Measurements from ENCODE around the gene ALDOC. TPM values are rescaled to one million over a fixed set of nuclear protein-coding genes. Genes with fewer than 3 reads are reported as not detected.

ALDOC gene
- total RNA-seq, 1 experiment from 2014 or later = 17.7 TPM

DNA sequence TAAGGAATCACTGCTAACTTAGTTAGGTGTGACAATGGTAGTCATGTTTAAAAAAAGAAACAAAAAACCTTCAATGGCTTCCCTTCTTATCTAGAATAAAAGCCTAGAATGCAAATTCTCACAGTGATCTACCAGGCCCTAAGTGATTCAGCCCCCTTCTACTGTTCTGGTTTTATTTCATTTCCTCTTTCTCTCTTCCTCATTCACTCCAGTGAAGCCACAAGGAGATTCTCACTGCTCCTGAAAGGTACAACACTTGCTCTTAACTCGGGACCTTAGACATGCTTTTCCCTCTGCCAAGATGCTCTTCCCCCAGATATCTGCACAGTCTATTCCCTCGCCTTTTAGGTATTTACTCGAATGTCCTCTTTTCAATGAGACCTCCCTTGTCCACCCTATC is 9.1 kb downstream of the ALDOC start:
- Histone ChIP-seq H3K27me3 (replicated peaks; ENCODE audit: control insufficient read depth, insufficient read depth, low read length) (no peaks in the 10 kb centered on the region), H3K9me3 (no peaks in the 10 kb centered on the region), H3K36me3 (ENCODE audit: control insufficient read depth, insufficient read depth, low read length) (no peaks in the 10 kb centered on the region; the same call in 1 of the 2 replicates), H3K4me3 (ENCODE audit: low read depth, low read length) (no peak overlapping the region), H3K4me1 (peaks cover 25% of the 10 kb centered on the region)
- H3K4me1 Mint-ChIP-seq (ENCODE audit: low read depth, unreplicated experiment) = peaks cover 16% of the 10 kb centered on the region
- no TSS peak for BruUV-seq (replicated peaks)
- TF ChIP-seq, protein P1, sequence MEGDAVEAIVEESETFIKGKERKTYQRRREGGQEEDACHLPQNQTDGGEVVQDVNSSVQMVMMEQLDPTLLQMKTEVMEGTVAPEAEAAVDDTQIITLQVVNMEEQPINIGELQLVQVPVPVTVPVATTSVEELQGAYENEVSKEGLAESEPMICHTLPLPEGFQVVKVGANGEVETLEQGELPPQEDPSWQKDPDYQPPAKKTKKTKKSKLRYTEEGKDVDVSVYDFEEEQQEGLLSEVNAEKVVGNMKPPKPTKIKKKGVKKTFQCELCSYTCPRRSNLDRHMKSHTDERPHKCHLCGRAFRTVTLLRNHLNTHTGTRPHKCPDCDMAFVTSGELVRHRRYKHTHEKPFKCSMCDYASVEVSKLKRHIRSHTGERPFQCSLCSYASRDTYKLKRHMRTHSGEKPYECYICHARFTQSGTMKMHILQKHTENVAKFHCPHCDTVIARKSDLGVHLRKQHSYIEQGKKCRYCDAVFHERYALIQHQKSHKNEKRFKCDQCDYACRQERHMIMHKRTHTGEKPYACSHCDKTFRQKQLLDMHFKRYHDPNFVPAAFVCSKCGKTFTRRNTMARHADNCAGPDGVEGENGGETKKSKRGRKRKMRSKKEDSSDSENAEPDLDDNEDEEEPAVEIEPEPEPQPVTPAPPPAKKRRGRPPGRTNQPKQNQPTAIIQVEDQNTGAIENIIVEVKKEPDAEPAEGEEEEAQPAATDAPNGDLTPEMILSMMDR (IDR thresholded peaks at IDR 0.05; ENCODE audit: insufficient read depth in 1 of 2, low read depth in 1 of 2, low read length in 1 of 2, severe bottlenecking in 1 of 2, unreplicated experiment in 1 of 2) = no peak
- H3K4me3 Mint-ChIP-seq (ENCODE audit: unreplicated experiment) = no peak overlapping the region
- H3K36me3 Mint-ChIP-seq (ENCODE audit: insufficient read depth, unreplicated experiment) = peaks cover 32% of the 10 kb centered on the region
- CTCF ChIA-PET = no interaction called here
- POLR2A ChIA-PET = no interaction called here
- H3K27ac Mint-ChIP-seq (ENCODE audit: unreplicated experiment) = no peak overlapping the region
- DNase-seq = no peak
- no peaks in the 10 kb centered on the region for H3K27me3 Mint-ChIP-seq (ENCODE audit: insufficient read depth, unreplicated experiment)
- intact Hi-C loops (cut with micrococcal nuclease; ENCODE audit: unreplicated experiment) = no loop called here
- no peaks in the 10 kb centered on the region for H3K9me3 Mint-ChIP-seq (ENCODE audit: unreplicated experiment)

DNA sequence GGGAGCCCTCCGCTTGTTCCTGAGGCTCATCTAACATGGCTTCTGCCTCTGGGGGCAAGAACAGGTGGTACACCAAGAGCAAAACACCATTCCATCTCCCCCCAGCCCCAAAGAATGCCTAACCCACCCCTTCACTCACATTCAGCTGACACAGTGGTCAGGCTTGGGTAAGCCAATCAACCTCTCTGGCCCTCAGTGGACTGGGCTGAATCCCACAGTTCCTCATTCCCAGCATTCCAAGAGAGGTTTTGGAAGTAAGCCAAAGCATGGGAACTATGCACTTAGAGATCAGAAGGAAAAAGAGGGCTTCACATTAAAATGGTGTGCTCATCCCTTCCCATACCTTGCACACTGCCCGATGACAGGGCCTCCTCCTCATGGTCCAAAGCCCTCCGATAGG is 13.2 kb downstream of the ALDOC start:
- H3K27me3 ChIP-seq (replicated peaks; ENCODE audit: control insufficient read depth, insufficient read depth, low read length) = no peaks in the 10 kb centered on the region
- Mint-ChIP-seq H3K27ac (ENCODE audit: unreplicated experiment) (peak overlapping the region; percentile 64), H3K4me3 (ENCODE audit: unreplicated experiment) (no peak overlapping the region), H3K27me3 (ENCODE audit: insufficient read depth, unreplicated experiment) (no peaks in the 10 kb centered on the region), H3K36me3 (ENCODE audit: insufficient read depth, unreplicated experiment) (peaks cover 51% of the 10 kb centered on the region), H3K4me1 (ENCODE audit: low read depth, unreplicated experiment) (peaks cover 10% of the 10 kb centered on the region), H3K9me3 (ENCODE audit: unreplicated experiment) (no peaks in the 10 kb centered on the region)
- peak in 1 of 2 experiments; percentile 46 for DNase-seq
- peaks cover 4% of the 10 kb centered on the region for H3K36me3 ChIP-seq (ENCODE audit: control insufficient read depth, insufficient read depth, low read length)
- ChIA-PET CTCF (no interaction called here), POLR2A (no interaction called here)
- BruUV-seq (replicated peaks) = no TSS peak
- intact Hi-C loops (cut with micrococcal nuclease; ENCODE audit: unreplicated experiment) = no loop called here
- H3K4me3 ChIP-seq (ENCODE audit: low read depth, low read length) = no peak overlapping the region
- peaks cover 9% of the 10 kb centered on the region for H3K4me1 ChIP-seq
- TF ChIP-seq, protein P1 (IDR thresholded peaks at IDR 0.05; ENCODE audit: insufficient read depth in 1 of 2, low read depth in 1 of 2, low read length in 1 of 2, severe bottlenecking in 1 of 2, unreplicated experiment in 1 of 2) = no peak
- H3K9me3 ChIP-seq = no peaks in the 10 kb centered on the region

DNA sequence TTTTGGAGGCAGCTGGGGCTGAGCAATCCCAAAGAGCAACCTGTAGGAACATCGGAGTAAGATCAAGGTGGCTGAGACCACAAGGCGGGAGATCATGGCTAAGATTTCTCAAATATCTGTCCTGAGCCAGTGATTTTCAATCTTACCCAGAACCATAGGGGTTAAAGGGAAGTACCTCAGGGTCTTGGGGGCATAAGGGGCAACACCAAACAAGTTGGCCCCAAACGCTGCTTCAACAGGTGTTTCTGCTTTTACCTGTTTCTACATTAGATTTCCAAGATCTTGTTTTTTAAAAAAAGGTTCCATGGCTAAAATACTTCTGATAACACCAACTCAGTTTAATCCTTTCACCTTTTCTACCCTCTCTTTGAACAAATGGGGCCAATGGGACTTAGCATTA is 21.7 kb downstream of the ALDOC start:
- H3K27me3 Mint-ChIP-seq (ENCODE audit: insufficient read depth, unreplicated experiment) = no peaks in the 10 kb centered on the region
- H3K4me1 ChIP-seq = peaks cover 23% of the 10 kb centered on the region
- H3K4me3 ChIP-seq (ENCODE audit: low read depth, low read length) = no peak overlapping the region
- H3K4me1 Mint-ChIP-seq (ENCODE audit: low read depth, unreplicated experiment) = peaks cover 25% of the 10 kb centered on the region
- BruUV-seq (replicated peaks) = no TSS peak
- H3K36me3 ChIP-seq (ENCODE audit: control insufficient read depth, insufficient read depth, low read length) = peaks cover 4% of the 10 kb centered on the region; the same call in 1 of the 2 replicates
- no peak overlapping the region for H3K4me3 Mint-ChIP-seq (ENCODE audit: unreplicated experiment)
- ChIA-PET CTCF (no interaction called here), POLR2A (no interaction called here)
- H3K9me3 Mint-ChIP-seq (ENCODE audit: unreplicated experiment) = no peaks in the 10 kb centered on the region
- H3K36me3 Mint-ChIP-seq (ENCODE audit: insufficient read depth, unreplicated experiment) = peaks cover 64% of the 10 kb centered on the region
- no peaks in the 10 kb centered on the region for H3K9me3 ChIP-seq
- H3K27me3 ChIP-seq (replicated peaks; ENCODE audit: control insufficient read depth, insufficient read depth, low read length) = no peaks in the 10 kb centered on the region
- H3K27ac Mint-ChIP-seq (ENCODE audit: unreplicated experiment) = no peak overlapping the region
- TF ChIP-seq, protein P1 (IDR thresholded peaks at IDR 0.05; ENCODE audit: insufficient read depth in 1 of 2, low read depth in 1 of 2, low read length in 1 of 2, severe bottlenecking in 1 of 2, unreplicated experiment in 1 of 2) = no peak
- DNase-seq = no peak
- intact Hi-C loops (cut with micrococcal nuclease; ENCODE audit: unreplicated experiment) = no loop called here

All from Caco-2 (cell line).